Liver (tissue), 9 donors: ENCODE data around the gene ATL2. TPM values are rescaled to one million over a fixed set of nuclear protein-coding genes. Genes with fewer than 3 reads are reported as not detected.
A peak's percentile ranks its signal among the peaks of the same experiment; 100 is the strongest.
"Not testable (repeated sequence)": the region's sequence is repeated elsewhere in the genome, so short reads cannot be mapped to it uniquely, and the experiment has no call there.

Source experiments
- DNase-seq: peaks from one replicate; pipeline ENCODE4 v3.0.0-alpha.2; 2017; ENCODE audit warnings: low spot score
- H3K27ac ChIP-seq, 2 donors: one replicate each; pipeline ENCODE4 v1.7.0; 2013; ENCODE audit warnings: inconsistent platforms in 2 of 2, low read length in 2 of 2, control low read depth in 1 of 2, low read depth in 1 of 2, mild to moderate bottlenecking in 1 of 2
- H3K27me3 ChIP-seq, 4 donors: one replicate each; pipeline versions ENCODE4 v1.6.1 to v1.7.0; 2013; ENCODE audit warnings: low read length in 3 of 4, inconsistent platforms in 1 of 4, mild to moderate bottlenecking in 1 of 4, moderate library complexity in 1 of 4; ENCODE audit not compliant: control insufficient read depth in 4 of 4, insufficient read depth in 4 of 4
- H3K36me3 ChIP-seq, 4 donors: one replicate each; pipeline versions ENCODE4 v1.6.1 to v1.7.0; 2013; ENCODE audit warnings: low read length in 3 of 4, mild to moderate bottlenecking in 3 of 4, low read depth in 1 of 4, moderate library complexity in 1 of 4; ENCODE audit not compliant: control insufficient read depth in 4 of 4, insufficient read depth in 3 of 4
- H3K4me1 ChIP-seq, 4 donors: one replicate each; pipeline versions ENCODE4 v1.6.1 to v1.7.0; 2013; ENCODE audit warnings: low read length in 3 of 4, mild to moderate bottlenecking in 3 of 4, moderate library complexity in 1 of 4; ENCODE audit not compliant: control insufficient read depth in 4 of 4, insufficient read depth in 4 of 4
- H3K4me3 ChIP-seq, 3 donors: one replicate each; pipeline versions ENCODE4 v1.6.1 to v1.7.0; 2013; ENCODE audit warnings: low read length in 3 of 3, control low read depth in 1 of 3, low read depth in 1 of 3, mild to moderate bottlenecking in 1 of 3
- H3K9ac ChIP-seq, 2 donors: one replicate each; pipeline ENCODE4 v1.7.0; 2013; ENCODE audit warnings: low read length in 2 of 2, mild to moderate bottlenecking in 2 of 2, moderate library complexity in 2 of 2, control low read depth in 1 of 2, low read depth in 1 of 2
- H3K9me3 ChIP-seq, 4 donors: one replicate each; pipeline versions ENCODE4 v1.6.1 to v1.7.0; 2013; ENCODE audit warnings: low read length in 3 of 4; ENCODE audit not compliant: control insufficient read depth in 4 of 4
- CTCF ChIP-seq: fragments of 150-350 bp; IDR thresholded peaks from 2 replicates; pipeline ENCODE4 v1.5.1; 2017; ENCODE audit warnings: improper control_type of control experiment, low read depth, low read length; ENCODE audit not compliant: missing input control
- EGR1 ChIP-seq, 2 donors: IDR thresholded peaks; 2 replicates each; pipeline ENCODE4 v1.6.1; 2016 to 2018; ENCODE audit warnings: antibody characterized with exemption in 2 of 2, low read depth in 2 of 2
- FOXA1 ChIP-seq: IDR thresholded peaks from 2 replicates; pipeline ENCODE4 v1.6.1; 2016; ENCODE audit warnings: antibody characterized with exemption
- FOXA2 ChIP-seq: IDR thresholded peaks from 2 replicates; pipeline ENCODE4 v1.6.1; 2016; ENCODE audit warnings: antibody characterized with exemption
- HNF4A ChIP-seq, 2 donors: conservative IDR thresholded peaks; 2 replicates each; pipeline ENCODE4 v1.6.1; 2016; ENCODE audit warnings: antibody characterized with exemption in 2 of 2, mild to moderate bottlenecking in 2 of 2
- NR2F2 ChIP-seq: IDR thresholded peaks from 2 replicates; pipeline ENCODE4 v1.6.1; 2016; ENCODE audit warnings: antibody characterized with exemption
- RAD21 ChIP-seq, 2 donors: IDR thresholded peaks; 2 replicates each; pipeline ENCODE4 v1.6.1; 2016; ENCODE audit warnings: antibody characterized with exemption in 2 of 2, mild to moderate bottlenecking in 2 of 2
- REST ChIP-seq: IDR thresholded peaks from 2 replicates; pipeline ENCODE4 v1.6.1; 2016; ENCODE audit warnings: antibody characterized with exemption, mild to moderate bottlenecking
- ZBTB33 ChIP-seq: IDR thresholded peaks from 2 replicates; pipeline ENCODE4 v1.6.1; 2016; ENCODE audit warnings: antibody characterized with exemption
- WGBS: extraction: QIAGEN DNeasy Blood & Tissue Kit; methylation state at CpG from one replicate; pipeline ENCODE4 v1.1.7; 2013; 5-methylcytosine and 5-hydroxymethylcytosine counted together
- polyA plus RNA-seq, 2 donors: library from polyadenylated mRNA; stranded (reverse) in 1 of 2; unstranded in 1 of 2; fragments of 200-250 nt in 1 of 2; fragments of >200 nt in 1 of 2; fragmentation: Nextera tagmentation in 1 of 2; extraction: Ambion mirVana in 1 of 2; gene quantifications; one replicate each; pipeline versions ENCODE4 v1.2.1 to v1.2.3, GENCODE V29; 2013 to 2015
- total RNA-seq, 2 donors: library from RNA; depleted of rRNA; stranded (reverse); fragments of >200 nt; gene quantifications; one replicate each; pipeline ENCODE4 v1.2.3, GENCODE V29; 2014
- donor health status: healthy.
- donor health status: healthy.
- donor health status: healthy.
- donor health status: healthy.
- donor health status: healthy.

ATL2 gene
- total and polyA plus RNA-seq, 4 donors, result 21.0 to 163 (median 45.8) TPM

- not testable (repeated sequence) for H3K4me1 ChIP-seq, H3K9ac ChIP-seq, H3K9me3 ChIP-seq, H3K27ac ChIP-seq, H3K27me3 ChIP-seq, DNase-seq, H3K4me3 ChIP-seq
- 86% methylated on average over 5 of the region's 5 CpGs for WGBS
- peaks cover 1 to 18% (median 8%) of the 10 kb centered on the region in 4 donors for H3K36me3 ChIP-seq
These were observed 57.8 kb downstream of the ATL2 start for GRCh38 chr2:38319240-38319639.

GRCh38 chr2:38317725-38318124, 59.3 kb downstream of the ATL2 start:
- Histone ChIP-seq H3K4me3 (no peak overlapping the region), H3K27me3 (no peaks in the 10 kb centered on the region), H3K4me1 (no peaks in the 10 kb centered on the region), H3K36me3 (peaks cover 4 to 30% (median 21%) of the 10 kb centered on the region in 4 donors), H3K9ac (no peak overlapping the region), H3K27ac (no peak overlapping the region), H3K9me3 (no peaks in the 10 kb centered on the region)
- TF ChIP-seq FOXA2, result peak; percentile 8
- peak; percentile 34 for TF ChIP-seq FOXA1
- TF ChIP-seq ZBTB33, result no peak
- DNase-seq, result no peak

- no peak for TF ChIP-seq EGR1 (IDR thresholded peaks at IDR 0.05; ENCODE audit: low read depth in 2 of 2)
- TF ChIP-seq RAD21 (IDR thresholded peaks at IDR 0.05), result peak; percentile 89 to 92
- TF ChIP-seq NR2F2, result no peak
- TF ChIP-seq REST, result no peak
- TF ChIP-seq ZBTB33, result no peak
- peak in 1 of 2 donors; percentile 7 for TF ChIP-seq HNF4A (conservative IDR thresholded peaks at IDR 0.05)
- TF ChIP-seq CTCF, result peak; percentile 69
- H3K36me3 ChIP-seq, result peaks cover 8 to 45% (median 30%) of the 10 kb centered on the region in 4 donors
These were observed 61.3 kb downstream of the ATL2 start for GRCh38 chr2:38315707-38316333.

More at GRCh38 chr2:38315707-38316333, 61.3 kb downstream of the ATL2 start:
- no peak overlapping the region for H3K9ac ChIP-seq
- H3K4me3 ChIP-seq, result no peak overlapping the region
- WGBS, result 62% methylated on average over 2 of the region's 2 CpGs
- H3K27ac ChIP-seq, result no peak overlapping the region
- H3K27me3 ChIP-seq, result no peaks in the 10 kb centered on the region
- DNase-seq, result no peak
- H3K4me1 ChIP-seq, result no peaks in the 10 kb centered on the region
- H3K9me3 ChIP-seq, result no peaks in the 10 kb centered on the region
